Activated naive CD4-positive, alpha-beta T cell treated with anti-CD3 and anti-CD28 coated beads, Interleukin-2, amount 50 U/mL, for 24 hours (primary cell): ENCODE results near the gene RHOXF1.
"Not testable (repeated sequence)": the region's sequence is repeated elsewhere in the genome, so short reads cannot be mapped to it uniquely, and the experiment has no call there.

Experiments used
- H3K27ac Mint-ChIP-seq: one replicate; pipeline ENCODE4 v1.8.0; 2021; ENCODE audit warnings: mild to moderate bottlenecking, mixed read lengths
- H3K27me3 Mint-ChIP-seq: one replicate; pipeline ENCODE4 v1.8.0; 2021; ENCODE audit warnings: mixed read lengths
- H3K36me3 Mint-ChIP-seq: one replicate; pipeline ENCODE4 v1.8.0; 2021; ENCODE audit warnings: mixed read lengths
- H3K4me1 Mint-ChIP-seq: one replicate; pipeline ENCODE4 v1.8.0; 2021; ENCODE audit warnings: mixed read lengths
- H3K4me3 Mint-ChIP-seq: one replicate; pipeline ENCODE4 v1.8.0; 2021; ENCODE audit warnings: mild to moderate bottlenecking, mixed read lengths
- H3K9me3 Mint-ChIP-seq: one replicate; pipeline ENCODE4 v1.8.0; 2021; ENCODE audit warnings: mixed read lengths

RHOXF1 gene

DNA sequence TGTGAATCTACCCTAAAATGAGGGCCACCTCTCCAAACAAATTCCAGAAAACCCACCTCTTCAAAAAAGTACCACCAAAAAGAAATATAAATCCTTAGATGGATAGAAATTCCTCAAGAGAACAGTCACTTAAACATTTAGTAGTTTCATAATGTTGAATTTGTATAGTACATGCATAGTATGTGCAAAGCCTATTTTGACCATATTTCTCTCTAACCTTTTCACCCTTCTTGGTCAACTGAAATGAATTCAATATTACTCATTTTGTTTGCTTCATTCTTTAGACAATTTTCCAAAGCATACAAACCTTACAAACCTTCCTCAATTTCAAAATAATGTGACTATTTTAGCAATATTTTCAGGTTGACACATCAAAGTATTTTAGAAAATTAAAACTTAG, 4.1 kb downstream of the RHOXF1 start:
- H3K36me3 Mint-ChIP-seq, result no peaks in the 10 kb centered on the region
- no peaks in the 10 kb centered on the region for H3K9me3 Mint-ChIP-seq
- no peak overlapping the region for H3K27ac Mint-ChIP-seq
- H3K4me1 Mint-ChIP-seq, result no peaks in the 10 kb centered on the region
- no peaks in the 10 kb centered on the region for H3K27me3 Mint-ChIP-seq
- H3K4me3 Mint-ChIP-seq, result no peak overlapping the region

DNA sequence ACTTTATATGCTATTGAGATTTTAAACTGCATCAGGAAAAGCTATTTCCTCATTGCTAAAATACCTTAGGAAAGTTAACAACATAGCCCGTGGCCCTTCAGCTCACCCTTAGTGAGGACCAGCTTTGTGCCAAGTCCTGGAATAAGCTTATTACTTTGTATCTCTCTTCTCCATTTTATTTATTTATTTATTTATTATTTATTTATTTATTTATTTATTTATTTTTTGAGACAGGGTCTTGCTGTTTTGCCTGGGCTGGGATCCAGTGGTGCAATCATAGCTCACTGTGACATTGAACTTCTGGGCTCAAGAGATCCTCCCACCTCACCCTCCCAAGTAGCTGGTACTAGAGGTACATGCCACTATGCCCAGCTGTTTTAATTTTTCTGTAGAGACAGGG, 6.3 kb downstream of the RHOXF1 start:
- H3K9me3 Mint-ChIP-seq, result no peaks in the 10 kb centered on the region
- no peaks in the 10 kb centered on the region for H3K36me3 Mint-ChIP-seq
- no peak overlapping the region for H3K4me3 Mint-ChIP-seq
- no peak overlapping the region for H3K27ac Mint-ChIP-seq
- H3K27me3 Mint-ChIP-seq, result no peaks in the 10 kb centered on the region
- no peaks in the 10 kb centered on the region for H3K4me1 Mint-ChIP-seq

DNA sequence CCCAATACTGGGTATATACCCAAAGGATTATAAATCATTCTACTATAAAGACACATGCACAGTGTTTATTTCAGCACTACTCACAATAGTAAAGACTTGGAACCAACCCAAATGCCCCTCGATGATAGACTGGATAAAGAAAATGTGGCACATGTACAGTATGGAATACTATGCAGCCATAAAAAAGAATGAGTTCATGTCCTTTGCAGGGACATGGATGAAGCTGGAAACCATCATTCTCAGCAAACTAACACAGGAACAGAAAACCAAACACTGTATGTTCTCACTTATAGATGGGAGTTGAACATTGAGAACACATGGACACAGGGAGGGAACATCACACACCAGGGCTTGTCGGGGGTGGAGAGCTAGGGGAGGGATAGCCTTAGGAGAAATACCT, 11.0 kb downstream of the RHOXF1 start:
- not testable (repeated sequence) for H3K9me3 Mint-ChIP-seq, H3K4me3 Mint-ChIP-seq, H3K4me1 Mint-ChIP-seq, H3K36me3 Mint-ChIP-seq, H3K27ac Mint-ChIP-seq, H3K27me3 Mint-ChIP-seq

DNA sequence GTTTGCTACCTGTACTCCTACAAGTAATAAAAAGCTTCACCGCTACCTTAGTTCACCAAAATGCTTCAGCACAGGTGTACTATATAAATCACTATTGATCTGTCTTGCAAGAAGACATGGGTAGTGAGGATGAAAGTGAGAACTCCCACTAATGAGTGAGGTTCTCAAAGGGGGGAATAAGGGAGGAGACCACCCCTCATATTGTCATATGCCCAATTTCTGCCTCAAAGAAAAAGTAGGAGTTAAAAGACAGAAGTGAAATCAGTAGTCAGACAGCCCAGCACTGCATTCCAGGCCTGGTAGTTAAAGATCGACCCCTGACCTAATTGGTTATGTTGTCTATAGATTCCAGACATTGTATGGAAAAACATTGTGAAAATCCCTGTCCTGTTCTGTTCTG, 14.7 kb downstream of the RHOXF1 start:
- not testable (repeated sequence) for H3K27me3 Mint-ChIP-seq, H3K27ac Mint-ChIP-seq, H3K4me3 Mint-ChIP-seq, H3K36me3 Mint-ChIP-seq, H3K9me3 Mint-ChIP-seq, H3K4me1 Mint-ChIP-seq

DNA sequence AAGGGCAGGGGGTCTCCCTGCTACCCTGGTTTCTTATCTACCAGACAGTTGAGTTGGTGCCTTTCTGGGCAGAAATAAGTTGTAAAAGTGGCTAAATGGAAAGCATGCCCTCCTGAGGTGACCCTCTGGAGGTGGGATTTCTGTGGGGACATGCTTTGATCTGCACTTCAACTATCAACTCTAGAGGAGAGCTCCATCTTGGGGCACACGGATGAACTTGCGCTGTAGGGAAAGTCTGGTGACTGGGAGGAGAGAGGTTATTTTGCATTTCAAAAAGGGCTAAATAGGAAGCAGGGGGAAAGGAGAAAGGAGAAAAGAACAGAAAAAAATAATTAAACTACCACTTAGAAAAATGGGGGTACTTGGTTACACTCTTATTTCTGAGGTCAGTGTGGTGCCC, 25.5 kb downstream of the RHOXF1 start:
- Mint-ChIP-seq H3K36me3 (no peaks in the 10 kb centered on the region), H3K4me3 (no peak overlapping the region), H3K4me1 (no peaks in the 10 kb centered on the region), H3K27ac (no peak overlapping the region), H3K27me3 (no peaks in the 10 kb centered on the region), H3K9me3 (no peaks in the 10 kb centered on the region)

DNA sequence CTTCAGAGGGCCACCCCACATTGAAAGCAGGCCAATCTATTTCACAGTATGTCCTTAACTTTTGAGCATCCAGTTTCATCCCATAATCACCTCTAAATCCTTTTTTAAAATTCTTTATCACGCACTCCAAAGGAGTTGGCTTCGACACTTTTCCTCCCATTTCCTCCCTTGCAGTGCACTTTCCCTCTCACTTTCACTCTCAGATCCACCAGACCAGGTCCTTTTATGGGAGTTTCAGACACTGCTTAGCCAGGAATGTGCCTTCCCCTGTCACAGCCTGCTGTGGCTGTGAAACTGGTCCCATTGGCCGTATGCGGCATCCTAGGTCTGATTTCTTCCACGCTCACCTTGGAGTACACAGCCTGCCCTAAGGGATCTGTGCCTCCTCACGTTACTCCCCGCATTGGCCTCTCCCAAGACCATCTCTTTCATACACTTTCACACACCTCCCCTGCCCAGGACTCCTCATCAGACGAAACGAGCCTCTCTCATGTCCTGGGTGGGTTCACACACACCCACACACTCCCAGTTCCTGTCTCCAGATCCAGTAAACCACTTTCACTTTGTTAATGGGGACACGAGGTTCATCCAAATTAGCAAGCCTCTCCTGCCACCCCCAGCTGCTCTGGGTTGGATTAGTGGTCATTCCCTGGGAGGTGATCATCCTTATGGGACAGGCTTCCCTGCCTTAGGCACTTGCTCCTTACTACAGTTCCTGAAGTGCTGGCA, 28.3 kb downstream of the RHOXF1 start:
- Mint-ChIP-seq H3K4me3 (no peak overlapping the region), H3K27ac (no peak overlapping the region), H3K27me3 (no peaks in the 10 kb centered on the region), H3K9me3 (no peaks in the 10 kb centered on the region), H3K4me1 (no peaks in the 10 kb centered on the region), H3K36me3 (no peaks in the 10 kb centered on the region)

DNA sequence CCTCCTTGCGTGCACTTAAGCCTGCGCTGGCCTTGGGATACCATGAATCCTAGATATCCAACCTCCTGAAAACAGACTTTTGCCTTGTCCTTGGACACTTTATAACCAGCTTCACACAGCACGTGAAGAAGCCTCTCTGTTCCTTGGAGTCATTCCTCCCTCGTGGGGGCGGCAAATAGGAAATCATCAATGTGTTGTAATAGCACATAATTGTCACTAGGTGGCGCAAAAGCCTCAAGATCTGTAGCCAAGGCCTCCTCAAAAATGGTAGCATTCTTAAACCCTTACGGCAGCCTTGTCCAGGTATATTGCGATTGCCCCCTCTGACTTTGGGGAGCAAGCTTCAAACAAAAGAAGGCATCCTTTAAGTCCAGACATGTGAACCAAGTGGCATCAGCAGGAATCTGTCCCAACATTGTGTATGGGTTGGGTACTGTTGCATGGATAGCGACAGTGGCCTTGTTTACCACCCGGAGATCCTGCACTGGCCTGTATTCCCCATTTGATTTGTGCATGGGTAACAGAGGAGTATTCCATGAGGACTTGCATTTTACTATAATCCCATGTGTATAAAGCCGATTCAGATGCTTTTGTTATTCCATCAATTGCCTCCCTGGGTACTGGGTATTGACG, 30.0 kb downstream of the RHOXF1 start:
- not testable (repeated sequence) for H3K27ac Mint-ChIP-seq, H3K4me3 Mint-ChIP-seq, H3K27me3 Mint-ChIP-seq, H3K4me1 Mint-ChIP-seq, H3K9me3 Mint-ChIP-seq, H3K36me3 Mint-ChIP-seq

DNA sequence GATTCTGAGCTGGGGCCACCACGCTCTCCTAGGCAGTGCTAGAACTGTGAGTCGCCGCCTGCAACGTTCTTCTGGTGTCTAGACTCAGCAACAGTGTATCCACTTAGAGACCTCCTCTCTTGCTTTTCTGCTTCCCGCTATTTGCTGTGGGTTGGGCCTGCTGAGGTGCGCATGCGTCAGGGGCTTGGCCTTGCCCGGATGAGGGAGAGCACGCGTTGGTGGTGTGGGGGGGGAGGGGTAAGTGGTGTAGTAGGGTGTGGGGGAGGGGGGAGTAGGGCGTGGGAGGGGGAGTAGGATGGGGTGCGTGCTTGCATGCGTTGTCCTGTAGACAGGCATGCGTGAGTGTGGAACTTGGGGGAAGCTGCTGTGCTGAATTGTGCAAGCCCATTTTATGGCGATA, 38.1 kb downstream of the RHOXF1 start, which contains the start of gene RHOXF2B:
Gene RHOXF2B, minus strand, starts transcription at position 101 of the 400 bp plus-strand sequence. CDS start 138 bp downstream, outside the sequence.
- not testable (repeated sequence) for H3K27ac Mint-ChIP-seq

DNA sequence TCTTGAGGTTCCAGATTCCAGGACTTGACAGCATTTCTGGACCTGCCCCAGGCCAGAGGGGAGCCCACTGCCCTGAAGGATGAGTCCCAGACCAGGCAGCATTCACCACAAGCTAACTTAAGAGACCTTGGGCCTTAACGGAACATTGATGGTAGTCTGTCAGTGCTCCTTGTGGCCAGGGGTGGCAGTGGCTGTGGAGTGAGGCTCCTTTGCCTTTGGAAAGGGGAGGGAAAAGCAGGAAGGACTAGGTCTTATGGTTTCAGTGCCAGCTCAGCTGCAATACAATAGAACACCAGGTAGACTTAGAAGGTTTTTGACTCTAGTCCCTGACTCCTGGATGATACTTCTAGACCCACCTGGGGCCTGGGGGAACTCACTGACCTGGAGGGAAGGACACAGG, 49.5 kb downstream of the RHOXF1 start:
- not testable (repeated sequence) for H3K36me3 Mint-ChIP-seq, H3K4me3 Mint-ChIP-seq, H3K9me3 Mint-ChIP-seq, H3K27ac Mint-ChIP-seq, H3K4me1 Mint-ChIP-seq, H3K27me3 Mint-ChIP-seq

More for the DNA sequence above, 38.1 kb downstream of the RHOXF1 start, which contains the start of gene RHOXF2B:
- not testable (repeated sequence) for H3K4me1 Mint-ChIP-seq, H3K27me3 Mint-ChIP-seq, H3K36me3 Mint-ChIP-seq, H3K9me3 Mint-ChIP-seq, H3K4me3 Mint-ChIP-seq
